ENCODE data around the gene ASPA.

The ASPA gene

DNA sequence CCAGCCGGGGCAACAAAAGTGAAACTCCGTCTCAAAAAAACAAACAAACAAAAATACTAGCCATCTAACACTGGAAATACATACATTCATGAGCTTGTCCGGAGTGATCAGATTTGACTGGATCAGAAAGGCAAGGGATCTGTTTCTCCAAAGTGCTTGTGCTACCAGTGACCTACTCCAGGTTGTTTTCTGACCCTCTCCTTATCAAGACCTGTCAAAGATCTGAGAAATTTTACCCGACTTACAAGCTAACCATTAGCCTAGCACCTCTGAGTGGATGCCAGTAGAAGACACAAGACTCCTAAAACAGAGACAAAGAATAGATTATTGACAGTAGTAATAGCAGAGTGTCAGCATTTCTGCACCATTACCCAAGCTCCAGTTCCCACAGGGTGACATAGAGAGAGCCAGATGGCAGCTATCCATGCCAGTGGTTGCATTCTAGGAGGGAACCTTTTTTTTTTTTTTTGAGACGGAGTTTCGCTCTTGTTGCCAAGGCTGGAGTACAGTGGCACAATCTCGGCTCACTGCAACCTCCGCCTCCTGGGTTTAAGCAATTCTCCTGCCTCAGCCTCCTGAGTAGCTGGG is 9.8 kb downstream of the ASPA start:
- Histone ChIP-seq H3K4me3 (ENCODE audit: low read depth, low read length) (no peak overlapping the region), H3K4me2 (ENCODE audit: low read length) (no peak overlapping the region), H3K27ac (no peak overlapping the region), H3K27me3 (ENCODE audit: control insufficient read depth, insufficient read depth, low read length) (no peaks in the 10 kb centered on the region), H3K9ac (no peak overlapping the region), H3K9me3 (ENCODE audit: control insufficient read depth, low read length) (no peaks in the 10 kb centered on the region), H2AFZ (no peak overlapping the region), H3K79me2 (no peaks in the 10 kb centered on the region), H3K4me1 (no peaks in the 10 kb centered on the region), H3K36me3 (ENCODE audit: control insufficient read depth, insufficient read depth, low read length) (no peaks in the 10 kb centered on the region)
- TF ChIP-seq, protein P1, sequence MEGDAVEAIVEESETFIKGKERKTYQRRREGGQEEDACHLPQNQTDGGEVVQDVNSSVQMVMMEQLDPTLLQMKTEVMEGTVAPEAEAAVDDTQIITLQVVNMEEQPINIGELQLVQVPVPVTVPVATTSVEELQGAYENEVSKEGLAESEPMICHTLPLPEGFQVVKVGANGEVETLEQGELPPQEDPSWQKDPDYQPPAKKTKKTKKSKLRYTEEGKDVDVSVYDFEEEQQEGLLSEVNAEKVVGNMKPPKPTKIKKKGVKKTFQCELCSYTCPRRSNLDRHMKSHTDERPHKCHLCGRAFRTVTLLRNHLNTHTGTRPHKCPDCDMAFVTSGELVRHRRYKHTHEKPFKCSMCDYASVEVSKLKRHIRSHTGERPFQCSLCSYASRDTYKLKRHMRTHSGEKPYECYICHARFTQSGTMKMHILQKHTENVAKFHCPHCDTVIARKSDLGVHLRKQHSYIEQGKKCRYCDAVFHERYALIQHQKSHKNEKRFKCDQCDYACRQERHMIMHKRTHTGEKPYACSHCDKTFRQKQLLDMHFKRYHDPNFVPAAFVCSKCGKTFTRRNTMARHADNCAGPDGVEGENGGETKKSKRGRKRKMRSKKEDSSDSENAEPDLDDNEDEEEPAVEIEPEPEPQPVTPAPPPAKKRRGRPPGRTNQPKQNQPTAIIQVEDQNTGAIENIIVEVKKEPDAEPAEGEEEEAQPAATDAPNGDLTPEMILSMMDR (IDR thresholded peaks at IDR 0.05), result no peak

DNA sequence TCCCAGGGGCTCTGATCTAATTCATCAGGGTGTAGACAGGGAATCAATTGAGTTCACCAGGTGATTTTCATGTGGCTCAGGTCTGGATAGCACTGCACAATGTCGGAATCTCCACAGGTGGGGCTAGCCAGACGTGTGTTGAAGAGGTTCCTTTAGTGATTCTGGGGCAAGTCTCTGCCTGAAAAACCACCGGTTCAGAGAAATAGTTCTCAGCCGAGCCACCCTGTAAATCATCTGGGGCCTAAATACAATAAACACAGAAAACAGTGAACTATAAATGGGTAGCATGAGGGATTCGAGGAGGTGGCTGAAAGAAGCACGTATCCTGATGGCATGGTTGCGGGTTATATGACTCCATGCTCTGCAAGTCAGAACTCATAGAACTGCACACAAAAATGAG is 21.3 kb downstream of the ASPA start:
- H3K9me3 ChIP-seq (ENCODE audit: control insufficient read depth, low read length), result no peaks in the 10 kb centered on the region
- H3K4me2 ChIP-seq (ENCODE audit: low read length), result no peak overlapping the region
- TF ChIP-seq, protein P1 (IDR thresholded peaks at IDR 0.05), result no peak

DNA sequence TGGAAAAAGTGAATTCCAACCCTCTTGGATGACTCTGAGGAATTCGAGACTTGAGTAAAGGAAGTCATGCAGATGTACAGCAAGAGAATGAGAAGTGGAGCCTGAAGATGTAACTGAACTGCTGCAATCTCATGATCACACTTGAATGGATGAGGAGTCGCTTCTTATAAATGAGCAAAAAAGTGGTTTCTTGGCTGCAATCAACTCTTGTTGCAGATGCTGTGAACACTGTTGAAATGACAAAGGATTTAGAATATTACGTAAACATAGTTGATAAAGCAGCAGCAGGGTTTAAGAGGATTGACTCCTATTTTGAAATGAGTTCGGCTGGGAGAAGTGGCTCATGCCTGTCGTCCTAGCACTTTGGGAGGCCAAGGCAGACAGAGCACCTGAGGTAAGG is 25.5 kb downstream of the ASPA start:
- Histone ChIP-seq H3K36me3 (ENCODE audit: control insufficient read depth, insufficient read depth, low read length) (no peaks in the 10 kb centered on the region), H3K27me3 (ENCODE audit: control insufficient read depth, insufficient read depth, low read length) (no peaks in the 10 kb centered on the region), H2AFZ (no peak overlapping the region), H3K9me3 (ENCODE audit: control insufficient read depth, low read length) (no peaks in the 10 kb centered on the region), H3K4me3 (ENCODE audit: low read depth, low read length) (no peak overlapping the region), H3K4me2 (ENCODE audit: low read length) (no peak overlapping the region), H3K9ac (no peak overlapping the region), H3K4me1 (no peaks in the 10 kb centered on the region), H3K79me2 (no peaks in the 10 kb centered on the region), H3K27ac (no peak overlapping the region)
- TF ChIP-seq, protein P1 (IDR thresholded peaks at IDR 0.05), result no peak

More for the DNA sequence above, 21.3 kb downstream of the ASPA start:
- Histone ChIP-seq H3K36me3 (ENCODE audit: control insufficient read depth, insufficient read depth, low read length) (no peaks in the 10 kb centered on the region), H3K4me1 (no peaks in the 10 kb centered on the region), H3K27ac (no peak overlapping the region), H3K79me2 (no peaks in the 10 kb centered on the region), H3K4me3 (ENCODE audit: low read depth, low read length) (no peak overlapping the region), H3K9ac (no peak overlapping the region), H3K27me3 (ENCODE audit: control insufficient read depth, insufficient read depth, low read length) (no peaks in the 10 kb centered on the region), H2AFZ (no peak overlapping the region)

DNA sequence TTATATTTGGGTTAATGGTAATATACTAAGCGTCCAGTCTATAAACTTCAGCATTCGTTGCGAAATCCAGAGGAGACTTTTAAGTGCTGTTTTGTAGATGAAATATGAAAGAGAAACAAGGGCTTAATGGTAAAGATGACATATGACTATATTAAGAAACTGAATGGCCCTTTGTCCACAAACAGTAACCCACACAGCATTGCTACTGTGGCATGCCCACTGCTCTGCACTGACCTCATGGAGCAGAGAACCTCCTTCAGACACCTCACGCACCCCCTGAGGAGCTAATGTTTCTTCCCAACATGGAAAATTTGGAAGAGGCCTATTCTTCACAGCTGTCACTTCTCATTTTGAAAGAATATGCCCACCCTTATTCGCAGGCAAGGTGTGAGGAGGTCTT is 26.7 kb downstream of the ASPA start:
- Histone ChIP-seq H3K27ac (no peak overlapping the region), H3K9ac (no peak overlapping the region)
- TF ChIP-seq, protein P1 (IDR thresholded peaks at IDR 0.05), result no peak

DNA sequence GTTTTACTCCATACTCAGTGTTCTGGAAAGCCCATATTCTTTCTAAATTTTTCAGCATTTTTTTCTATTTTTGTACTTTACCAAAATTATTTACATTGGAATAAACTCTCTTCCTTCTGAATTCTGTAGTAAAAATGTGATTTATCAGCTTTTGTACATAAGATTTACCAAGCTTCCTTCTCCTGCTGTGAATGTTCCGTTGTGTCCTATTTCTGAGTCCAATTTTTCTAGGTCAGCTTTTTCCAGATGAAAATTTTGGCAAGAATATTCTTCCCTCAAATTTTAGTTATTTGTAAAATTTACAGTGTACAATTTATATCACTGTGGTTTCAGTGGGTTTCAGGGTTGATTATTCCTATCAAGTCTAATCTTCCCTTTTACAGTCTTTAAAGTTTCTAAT is 27.5 kb downstream of the ASPA start:
- TF ChIP-seq, protein P1 (IDR thresholded peaks at IDR 0.05), result no peak
- H3K79me2 ChIP-seq, result no peaks in the 10 kb centered on the region
- H3K27ac ChIP-seq, result no peak overlapping the region
- no peaks in the 10 kb centered on the region for H3K27me3 ChIP-seq (ENCODE audit: control insufficient read depth, insufficient read depth, low read length)
- H3K9me3 ChIP-seq (ENCODE audit: control insufficient read depth, low read length), result no peaks in the 10 kb centered on the region
- H3K36me3 ChIP-seq (ENCODE audit: control insufficient read depth, insufficient read depth, low read length), result no peaks in the 10 kb centered on the region
- no peak overlapping the region for H3K9ac ChIP-seq
- no peak overlapping the region for H3K4me3 ChIP-seq (ENCODE audit: low read depth, low read length)
- H2AFZ ChIP-seq, result no peak overlapping the region
- H3K4me2 ChIP-seq (ENCODE audit: low read length), result no peak overlapping the region
- H3K4me1 ChIP-seq, result no peaks in the 10 kb centered on the region

More for the DNA sequence above, 26.7 kb downstream of the ASPA start:
- Histone ChIP-seq H3K4me2 (ENCODE audit: low read length) (no peak overlapping the region), H3K36me3 (ENCODE audit: control insufficient read depth, insufficient read depth, low read length) (no peaks in the 10 kb centered on the region), H2AFZ (no peak overlapping the region), H3K9me3 (ENCODE audit: control insufficient read depth, low read length) (no peaks in the 10 kb centered on the region), H3K79me2 (no peaks in the 10 kb centered on the region), H3K27me3 (ENCODE audit: control insufficient read depth, insufficient read depth, low read length) (no peaks in the 10 kb centered on the region), H3K4me1 (no peaks in the 10 kb centered on the region), H3K4me3 (ENCODE audit: low read depth, low read length) (no peak overlapping the region)

Data from parathyroid adenoma (tissue), 2 donors.